ENCODE data around the gene BMI1. TPM values are rescaled to one million over a fixed set of nuclear protein-coding genes. Genes with fewer than 3 reads are reported as not detected.

Gene BMI1
- total RNA-seq, 1 experiment from 2014 or later, result 81.1 TPM

- Histone ChIP-seq H3K27me3 (ENCODE audit: insufficient read depth, low read length) (no peaks in the 10 kb centered on the region), H3K27ac (ENCODE audit: low read depth, low read length) (no peak overlapping the region), H3K4me2 (ENCODE audit: low read length) (no peak overlapping the region), H2AFZ (ENCODE audit: low read depth, low read length, poor library complexity, severe bottlenecking) (peak overlapping the region; percentile 63), H4K20me1 (ENCODE audit: insufficient read depth) (no peaks in the 10 kb centered on the region), H3K4me3 (replicated peaks in 1 of 2; ENCODE audit: low read depth in 1 of 2, low read length in 2 of 2) (no peak overlapping the region), H3K9me2 (ENCODE audit: insufficient read depth) (no peaks in the 10 kb centered on the region), H3K9me3 (ENCODE audit: control insufficient read depth in 1 of 2, insufficient read depth in 1 of 2, low read depth in 1 of 2, low read length in 2 of 2) (no peaks in the 10 kb centered on the region), H3K79me2 (ENCODE audit: insufficient read depth, low read length) (no peaks in the 10 kb centered on the region), H3K9ac (ENCODE audit: low read length) (no peak overlapping the region), H3K4me1 (ENCODE audit: control insufficient read depth in 1 of 2, insufficient read depth in 2 of 2, low read length in 2 of 2) (no peaks in the 10 kb centered on the region), H3K36me3 (ENCODE audit: control insufficient read depth in 1 of 2, insufficient read depth in 2 of 2, low read length in 2 of 2) (no peaks in the 10 kb centered on the region)
- DNase-seq (ENCODE audit: low read depth, low spot score) (no peak), ATAC-seq (peak; percentile 80)
- TF ChIP-seq CTCF (IDR thresholded peaks at IDR 0.05 in 2 of 3, conservative IDR thresholded peaks at IDR 0.05 in 1 of 3; ENCODE audit: borderline replicate concordance in 1 of 3, insufficient read depth in 1 of 3, low read depth in 2 of 3, low read length in 2 of 3) (peak in 2 of 3 experiments; percentile 32 to 50; a peak in 3 of 6 replicates), TCF7L2 (IDR thresholded peaks at IDR 0.05; ENCODE audit: borderline replicate concordance, extremely low read depth, insufficient read depth, insufficient read length) (no peak)
- ChIA-PET RAD21 (ENCODE audit: low non-redundant PET in 1 of 2, low total read pairs in 2 of 2, uncharacterized antibody in 2 of 2, unreplicated experiment in 2 of 2) (no interaction called here), CTCF (no interaction called here), POLR2A (no interaction called here)
- BruUV-seq (replicated peaks), result no TSS peak
- intact Hi-C loops (cut with micrococcal nuclease), result no loop called here
Observed at GRCh38 chr10:22301193-22301592, 19.7 kb upstream of the BMI1 start.

DNA sequence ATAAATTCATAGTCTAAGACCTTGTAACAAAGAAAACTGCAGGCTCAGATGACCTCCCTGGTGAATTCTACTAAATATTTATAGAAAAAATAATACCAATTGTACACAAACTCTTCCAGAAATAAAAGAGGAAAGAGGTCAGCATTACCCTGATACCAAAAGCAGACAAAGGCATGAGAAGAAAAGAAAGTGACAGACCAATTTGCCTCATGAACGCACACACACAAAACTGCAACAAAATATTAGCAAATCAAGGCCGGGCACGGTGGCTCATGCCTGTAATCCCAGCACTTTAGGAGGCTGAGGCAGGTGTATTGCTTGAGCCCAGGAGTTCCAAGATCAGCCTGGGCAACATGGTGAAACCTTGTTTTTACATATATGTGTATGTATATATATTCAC lies 17.4 kb upstream of the BMI1 start:
- no peaks in the 10 kb centered on the region for H3K79me2 ChIP-seq (ENCODE audit: insufficient read depth, low read length)
- H2AFZ ChIP-seq (ENCODE audit: low read depth, low read length, poor library complexity, severe bottlenecking), result no peak overlapping the region
- no peak overlapping the region for H3K9ac ChIP-seq (ENCODE audit: low read length)
- ChIA-PET POLR2A (no interaction called here), CTCF (no interaction called here), RAD21 (ENCODE audit: low non-redundant PET in 1 of 2, low total read pairs in 2 of 2, uncharacterized antibody in 2 of 2, unreplicated experiment in 2 of 2) (no interaction called here)
- intact Hi-C loops (cut with micrococcal nuclease), result no loop called here
- no peak overlapping the region for H3K27ac ChIP-seq (ENCODE audit: low read depth, low read length)
- no peak for DNase-seq (ENCODE audit: low read depth, low spot score)
- H3K27me3 ChIP-seq (ENCODE audit: insufficient read depth, low read length), result no peaks in the 10 kb centered on the region
- H3K9me2 ChIP-seq (ENCODE audit: insufficient read depth), result no peaks in the 10 kb centered on the region
- no peak overlapping the region for H3K4me3 ChIP-seq (replicated peaks in 1 of 2; ENCODE audit: low read depth in 1 of 2, low read length in 2 of 2)
- no TSS peak for BruUV-seq (replicated peaks)
- no peaks in the 10 kb centered on the region for H3K9me3 ChIP-seq (ENCODE audit: control insufficient read depth in 1 of 2, insufficient read depth in 1 of 2, low read depth in 1 of 2, low read length in 2 of 2)
- no peak overlapping the region for H3K4me2 ChIP-seq (ENCODE audit: low read length)
- no peaks in the 10 kb centered on the region for H3K36me3 ChIP-seq (ENCODE audit: control insufficient read depth in 1 of 2, insufficient read depth in 2 of 2, low read length in 2 of 2)
- H3K4me1 ChIP-seq (ENCODE audit: control insufficient read depth in 1 of 2, insufficient read depth in 2 of 2, low read length in 2 of 2), result peaks cover 0 to 3% of the 10 kb centered on the region in 2 experiments; a peak in 2 of 4 replicates
- no peaks in the 10 kb centered on the region for H4K20me1 ChIP-seq (ENCODE audit: insufficient read depth)
- ATAC-seq, result no peak
- TF ChIP-seq TCF7L2 (IDR thresholded peaks at IDR 0.05; ENCODE audit: borderline replicate concordance, extremely low read depth, insufficient read depth, insufficient read length), result no peak
- no peak for TF ChIP-seq CTCF (IDR thresholded peaks at IDR 0.05 in 2 of 3, conservative IDR thresholded peaks at IDR 0.05 in 1 of 3; ENCODE audit: borderline replicate concordance in 1 of 3, insufficient read depth in 1 of 3, low read depth in 2 of 3, low read length in 2 of 3)
- no peak for TF ChIP-seq JUND (IDR thresholded peaks at IDR 0.05)
- no peak for TF ChIP-seq SP1 (IDR thresholded peaks at IDR 0.05; ENCODE audit: low read depth)
- no peak for TF ChIP-seq POLR2A (IDR thresholded peaks at IDR 0.05; ENCODE audit: borderline replicate concordance, extremely low read depth, insufficient read depth, insufficient read length)
- no peak for TF ChIP-seq ZFX (IDR thresholded peaks at IDR 0.05)
- no peak for TF ChIP-seq CBX3 (IDR thresholded peaks at IDR 0.05; ENCODE audit: low read depth)
- TF ChIP-seq, protein P1, sequence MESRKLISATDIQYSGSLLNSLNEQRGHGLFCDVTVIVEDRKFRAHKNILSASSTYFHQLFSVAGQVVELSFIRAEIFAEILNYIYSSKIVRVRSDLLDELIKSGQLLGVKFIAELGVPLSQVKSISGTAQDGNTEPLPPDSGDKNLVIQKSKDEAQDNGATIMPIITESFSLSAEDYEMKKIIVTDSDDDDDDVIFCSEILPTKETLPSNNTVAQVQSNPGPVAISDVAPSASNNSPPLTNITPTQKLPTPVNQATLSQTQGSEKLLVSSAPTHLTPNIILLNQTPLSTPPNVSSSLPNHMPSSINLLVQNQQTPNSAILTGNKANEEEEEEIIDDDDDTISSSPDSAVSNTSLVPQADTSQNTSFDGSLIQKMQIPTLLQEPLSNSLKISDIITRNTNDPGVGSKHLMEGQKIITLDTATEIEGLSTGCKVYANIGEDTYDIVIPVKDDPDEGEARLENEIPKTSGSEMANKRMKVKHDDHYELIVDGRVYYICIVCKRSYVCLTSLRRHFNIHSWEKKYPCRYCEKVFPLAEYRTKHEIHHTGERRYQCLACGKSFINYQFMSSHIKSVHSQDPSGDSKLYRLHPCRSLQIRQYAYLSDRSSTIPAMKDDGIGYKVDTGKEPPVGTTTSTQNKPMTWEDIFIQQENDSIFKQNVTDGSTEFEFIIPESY (IDR thresholded peaks at IDR 0.05; ENCODE audit: extremely low read depth, insufficient replicate concordance, low read length), result no peak
- no peak for TF ChIP-seq ELF1 (IDR thresholded peaks at IDR 0.05; ENCODE audit: borderline replicate concordance, low read depth)
- TF ChIP-seq CEBPB (IDR thresholded peaks at IDR 0.05; ENCODE audit: low read depth), result no peak
- no peak for TF ChIP-seq SIN3A (IDR thresholded peaks at IDR 0.05; ENCODE audit: low read depth)
- TF ChIP-seq ATF3 (IDR thresholded peaks at IDR 0.05), result no peak
- no peak for TF ChIP-seq SRF (IDR thresholded peaks at IDR 0.05; ENCODE audit: low read depth)
- no peak for TF ChIP-seq ZNF274 (IDR thresholded peaks at IDR 0.05; ENCODE audit: low read depth, low read length)
- no peak for TF ChIP-seq EGR1 (IDR thresholded peaks at IDR 0.05; ENCODE audit: low read depth)
